ACHN (cell line): ENCODE measurements around the gene VSIG10L2.

Experiments used
- DNase-seq: peaks from one replicate; pipeline ENCODE4 v3.0.0-alpha.2; 2015
- in situ Hi-C: cut with HindIII; loops from 2 replicates; pipeline ENCODE4 v1.10.0; 2017; ENCODE audit warnings: low sequenced_read_pairs, low pct_ligation_motif_present, low pct_unique_long_range_greater_than_20kb

Gene VSIG10L2

DNA sequence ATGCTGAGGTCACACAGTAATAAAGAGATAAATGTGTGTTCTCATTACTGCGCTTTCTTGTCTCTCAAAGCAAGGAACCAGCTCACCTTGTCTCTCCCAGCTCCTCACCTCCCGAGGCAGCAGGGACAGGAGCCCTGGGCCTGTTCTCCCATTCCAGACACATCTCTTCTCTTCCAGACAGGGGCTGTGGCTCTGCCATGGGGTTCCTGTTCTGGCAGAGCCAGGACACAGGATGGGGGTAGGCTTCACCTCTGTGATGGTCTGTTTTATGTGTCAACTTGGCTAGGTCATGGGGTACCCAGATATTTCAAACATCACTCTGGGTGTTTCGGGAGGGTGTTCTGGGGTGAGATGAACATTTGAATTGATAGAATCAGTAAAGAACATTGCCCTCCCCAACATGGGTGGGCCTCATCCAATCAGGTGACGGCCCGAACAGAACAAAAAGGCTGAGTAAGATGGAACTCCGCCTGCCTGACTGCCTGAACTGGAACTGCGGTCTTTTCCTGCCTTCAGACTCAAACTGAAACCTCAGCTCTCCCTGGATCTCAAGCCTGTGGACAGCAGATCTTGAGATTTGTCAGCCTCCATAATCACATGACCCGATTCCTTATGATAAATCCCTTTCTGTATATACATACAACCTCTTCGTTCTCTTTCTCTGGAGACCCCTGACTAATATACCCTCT lies 2.0 kb upstream of the VSIG10L2 start:
- in situ Hi-C loops, result no loop called here
- no peak for DNase-seq

DNA sequence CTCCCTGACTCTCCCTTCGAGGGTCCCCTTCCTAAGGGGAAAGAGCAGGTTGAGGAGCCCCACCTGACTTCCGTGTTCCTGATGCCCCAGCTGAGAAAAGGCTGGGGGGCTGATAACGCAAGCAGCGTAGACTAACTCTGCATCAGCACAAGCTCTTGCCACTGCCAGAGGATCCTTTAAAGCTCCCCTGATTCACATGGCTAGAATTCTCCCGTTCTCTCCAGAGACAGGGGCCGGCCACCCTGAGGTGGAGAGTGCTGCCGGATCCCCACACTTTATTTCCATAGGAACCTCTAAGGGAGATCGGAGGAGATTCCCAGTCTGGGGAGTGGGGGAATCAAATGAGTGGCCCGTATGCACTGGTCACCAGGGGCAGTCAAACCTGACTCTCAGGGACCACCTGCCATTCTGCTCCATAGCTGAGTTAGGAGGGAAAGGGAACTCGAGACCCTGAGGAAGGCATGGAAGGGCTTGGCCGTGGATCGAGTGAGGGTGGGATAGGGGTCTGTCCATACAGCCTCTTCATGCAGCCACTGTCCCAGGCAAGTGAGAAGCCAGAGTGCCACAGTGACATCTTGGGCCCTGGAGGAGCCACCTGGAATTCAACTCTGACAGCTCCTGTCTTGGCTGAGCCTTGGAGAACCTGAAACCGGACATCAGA lies 1.4 kb upstream of the VSIG10L2 start:
- in situ Hi-C loops, result no loop called here

DNA sequence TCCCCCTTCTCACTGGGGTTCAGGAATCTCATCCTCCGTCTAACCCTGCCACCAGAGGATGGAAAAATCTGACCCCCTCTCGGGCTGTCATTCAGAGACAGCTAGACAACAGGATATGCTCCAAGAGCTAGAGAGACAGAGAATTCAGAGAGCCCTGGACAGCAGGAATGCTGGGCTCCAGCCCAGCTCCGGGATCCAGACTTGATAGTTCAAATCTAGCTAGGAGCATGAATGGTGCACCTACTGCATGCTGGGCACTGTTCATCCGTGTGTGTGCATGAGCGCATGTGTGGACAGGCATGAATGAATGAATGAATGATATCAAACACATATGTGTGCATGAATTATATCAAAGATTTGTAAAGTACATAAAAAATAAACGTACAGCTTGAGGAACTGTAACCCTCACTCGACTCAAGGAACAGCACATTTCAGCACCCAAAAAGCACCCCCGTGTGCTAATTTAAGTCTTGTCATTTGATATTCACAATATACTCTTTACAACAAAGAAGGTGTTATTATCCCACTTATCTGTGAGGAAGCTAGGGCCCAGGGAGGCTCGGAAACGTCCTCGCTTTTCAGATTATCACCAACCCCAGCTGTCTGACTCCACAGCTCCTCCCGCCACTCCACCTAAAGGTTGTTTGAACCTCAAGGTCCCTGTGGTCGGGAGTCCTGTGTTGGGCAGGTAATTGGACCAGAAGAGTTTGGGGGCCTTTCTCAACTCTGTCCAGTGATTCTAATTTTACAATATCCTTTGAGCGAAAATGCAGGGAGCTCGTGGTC lies 640 bp upstream of the VSIG10L2 start:
- no peak for DNase-seq
- in situ Hi-C loops, result no loop called here

More for the DNA sequence above, 1.4 kb upstream of the VSIG10L2 start:
- no peak for DNase-seq

DNA sequence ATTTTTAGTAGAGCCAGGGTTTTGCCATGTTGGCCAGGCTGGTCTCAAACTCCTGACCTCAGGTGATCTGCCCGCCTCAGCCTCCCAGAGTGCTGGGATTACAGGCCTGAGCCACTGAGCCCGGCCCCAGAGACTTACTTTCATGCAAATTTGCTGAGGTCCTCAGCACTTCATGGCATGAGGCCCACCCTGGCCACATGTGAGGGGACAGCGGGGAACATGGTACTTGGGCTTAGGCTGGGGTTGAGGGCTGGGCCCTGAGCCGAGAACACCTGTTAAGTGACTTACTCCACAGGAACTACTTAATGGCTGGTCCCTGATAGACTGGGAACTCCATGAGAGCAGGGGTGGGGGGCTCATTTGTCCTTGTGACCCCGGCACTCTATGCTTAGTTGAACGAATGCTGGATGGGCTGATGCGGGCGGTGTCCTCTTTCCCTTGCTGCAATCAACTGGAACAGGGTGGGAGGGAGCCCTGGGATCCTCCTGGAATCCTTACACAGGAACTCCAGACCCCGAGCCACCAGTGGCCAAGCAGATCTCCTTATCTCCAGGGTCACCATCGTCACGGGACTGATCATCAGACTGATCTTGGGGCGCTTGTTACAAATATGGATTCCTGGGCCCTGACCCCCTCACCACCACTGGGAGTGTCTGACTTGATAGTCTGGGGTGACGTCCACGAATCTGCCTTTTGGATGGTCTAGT lies 1.0 kb downstream of the VSIG10L2 start:
- DNase-seq, result no peak
- in situ Hi-C loops, result no loop called here

DNA sequence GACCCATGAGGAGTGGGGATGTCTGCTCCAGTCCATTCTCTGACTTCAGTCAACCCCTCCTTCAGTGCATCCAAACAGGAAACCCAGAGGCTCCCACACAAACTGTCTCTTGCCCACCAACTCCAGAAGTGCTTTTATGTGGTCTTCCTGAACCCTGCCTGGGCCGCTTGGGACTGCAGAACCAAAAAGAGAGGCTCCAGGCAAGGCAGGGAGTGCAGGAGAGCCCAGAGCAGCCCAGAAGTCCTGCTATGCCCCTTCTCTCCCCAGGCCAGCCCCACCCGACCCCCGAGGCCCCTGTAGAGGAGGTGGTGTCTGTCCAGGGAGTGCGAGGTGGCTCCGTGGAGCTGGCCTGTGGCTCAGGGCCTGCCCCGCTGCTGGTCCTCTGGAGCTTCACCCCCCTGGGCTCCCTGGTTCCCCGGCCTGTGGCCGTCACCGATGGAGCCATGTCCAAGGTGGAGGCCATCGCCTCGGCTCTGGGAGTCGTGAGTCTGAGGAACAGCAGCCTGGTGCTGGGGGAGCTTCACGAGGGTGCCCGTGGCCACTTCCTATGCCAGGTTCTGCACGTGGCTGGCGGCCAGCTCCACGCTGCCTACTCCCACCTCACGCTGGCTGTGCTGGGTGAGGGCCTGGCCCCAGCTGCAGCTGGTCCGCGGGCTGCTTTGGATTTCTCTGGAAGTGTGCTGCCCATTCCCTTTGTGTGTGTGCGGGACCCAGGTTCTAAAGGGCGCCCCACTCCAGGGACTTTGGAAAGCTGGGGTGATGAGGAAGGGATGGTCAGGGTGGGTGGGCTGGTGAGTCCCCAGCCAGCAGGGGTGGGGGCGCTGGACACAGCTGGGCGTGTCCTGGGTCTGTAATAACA lies 1.8 kb downstream of the VSIG10L2 start:
- in situ Hi-C loops, result no loop called here
- DNase-seq, result no peak

DNA sequence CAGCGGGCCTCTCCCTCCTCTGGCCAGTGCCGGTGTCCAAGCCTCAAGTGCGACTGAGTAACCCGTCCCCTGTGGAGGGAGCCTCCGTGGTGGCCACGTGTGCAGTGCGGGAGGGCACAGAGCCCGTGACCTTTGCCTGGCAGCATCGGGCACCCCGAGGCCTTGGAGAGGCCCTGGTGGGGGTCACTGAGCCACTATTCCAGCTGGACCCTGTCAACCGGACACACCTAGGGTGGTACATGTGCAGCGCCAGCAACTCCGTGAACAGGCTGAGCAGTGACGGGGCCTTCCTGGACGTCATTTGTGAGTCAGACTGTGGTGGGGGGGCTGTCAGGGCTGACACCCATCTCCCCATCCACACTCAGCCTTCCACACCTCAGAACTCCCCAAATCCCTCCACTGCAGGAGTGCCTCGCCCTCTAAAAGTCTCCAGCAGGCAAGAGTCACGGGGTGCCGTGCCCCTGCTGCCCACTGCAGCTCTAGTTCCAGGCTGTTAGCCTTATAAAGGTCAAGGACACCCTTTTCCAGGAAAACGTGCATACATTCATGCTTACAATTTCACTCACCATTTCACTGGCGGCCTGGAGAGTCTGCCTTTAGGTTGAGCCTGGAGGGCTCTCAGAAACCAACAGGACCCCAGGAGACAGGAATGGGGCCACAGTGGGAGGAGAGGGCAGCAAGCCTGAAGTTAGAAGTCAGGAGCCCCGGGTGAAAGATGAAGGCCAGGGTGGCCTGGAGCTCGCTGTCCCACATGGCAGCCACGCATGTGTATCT lies 2.6 kb downstream of the VSIG10L2 start:
- no peak for DNase-seq
- in situ Hi-C loops, result no loop called here

DNA sequence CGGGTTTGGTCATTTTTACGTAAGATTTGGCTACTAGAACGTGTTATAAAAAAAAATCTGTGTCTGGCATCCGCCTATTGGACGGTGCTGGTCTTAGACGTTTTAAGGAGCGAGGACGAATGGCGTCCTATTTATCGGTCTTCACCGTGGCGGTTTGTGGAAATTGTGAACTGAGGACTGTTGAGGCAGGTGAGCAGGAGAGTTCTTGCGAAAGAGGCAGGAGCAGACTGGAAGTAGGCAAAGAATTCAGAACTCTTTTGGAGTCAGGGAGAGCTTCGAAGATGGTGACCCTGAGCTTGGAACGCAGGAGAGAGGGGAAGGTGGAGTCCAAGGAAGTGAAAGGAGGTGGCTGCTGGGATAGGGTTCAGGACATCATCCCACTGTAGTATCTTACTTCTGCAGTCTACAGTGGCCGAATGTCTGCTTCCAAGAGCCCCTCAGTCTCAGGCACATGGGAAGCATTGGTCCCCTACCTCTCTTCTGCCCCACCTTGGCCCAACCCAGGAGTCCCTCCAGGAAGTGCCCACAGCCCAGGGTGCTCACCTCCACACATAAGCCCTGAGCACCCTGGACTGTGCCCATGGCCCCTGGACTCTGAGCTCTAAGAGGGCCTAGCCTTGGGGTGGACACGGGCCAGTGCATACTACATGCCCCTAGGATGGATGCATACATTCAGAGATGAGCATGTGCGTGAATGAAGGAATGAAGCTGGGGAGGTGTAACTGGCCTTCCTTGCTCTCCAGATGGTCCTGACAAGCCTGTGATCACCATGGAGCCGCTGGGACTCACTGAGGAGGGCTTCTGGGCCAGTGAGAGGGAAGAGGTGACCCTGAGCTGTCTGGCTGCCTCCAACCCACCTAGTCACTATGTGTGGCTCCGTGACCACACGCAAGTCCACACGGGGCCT lies 3.7 kb downstream of the VSIG10L2 start:
- DNase-seq, result no peak
- in situ Hi-C loops, result no loop called here

DNA sequence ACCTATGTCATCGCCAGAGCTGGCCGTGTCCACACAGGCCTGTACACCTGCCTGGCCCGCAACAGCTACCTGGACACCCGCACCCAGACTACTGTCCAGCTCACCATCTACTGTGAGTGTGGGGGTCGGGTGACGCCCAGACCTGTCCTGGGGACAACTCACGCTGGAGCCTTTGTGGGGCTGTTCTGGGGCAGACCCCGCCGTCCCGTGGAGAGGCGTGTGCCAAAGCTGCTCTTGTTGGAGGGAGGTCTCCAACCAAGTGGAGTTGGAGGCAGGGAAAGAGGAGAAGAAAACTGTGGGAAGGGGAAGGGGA lies 4.3 kb downstream of the VSIG10L2 start:
- in situ Hi-C loops, result no loop called here
- no peak for DNase-seq

DNA sequence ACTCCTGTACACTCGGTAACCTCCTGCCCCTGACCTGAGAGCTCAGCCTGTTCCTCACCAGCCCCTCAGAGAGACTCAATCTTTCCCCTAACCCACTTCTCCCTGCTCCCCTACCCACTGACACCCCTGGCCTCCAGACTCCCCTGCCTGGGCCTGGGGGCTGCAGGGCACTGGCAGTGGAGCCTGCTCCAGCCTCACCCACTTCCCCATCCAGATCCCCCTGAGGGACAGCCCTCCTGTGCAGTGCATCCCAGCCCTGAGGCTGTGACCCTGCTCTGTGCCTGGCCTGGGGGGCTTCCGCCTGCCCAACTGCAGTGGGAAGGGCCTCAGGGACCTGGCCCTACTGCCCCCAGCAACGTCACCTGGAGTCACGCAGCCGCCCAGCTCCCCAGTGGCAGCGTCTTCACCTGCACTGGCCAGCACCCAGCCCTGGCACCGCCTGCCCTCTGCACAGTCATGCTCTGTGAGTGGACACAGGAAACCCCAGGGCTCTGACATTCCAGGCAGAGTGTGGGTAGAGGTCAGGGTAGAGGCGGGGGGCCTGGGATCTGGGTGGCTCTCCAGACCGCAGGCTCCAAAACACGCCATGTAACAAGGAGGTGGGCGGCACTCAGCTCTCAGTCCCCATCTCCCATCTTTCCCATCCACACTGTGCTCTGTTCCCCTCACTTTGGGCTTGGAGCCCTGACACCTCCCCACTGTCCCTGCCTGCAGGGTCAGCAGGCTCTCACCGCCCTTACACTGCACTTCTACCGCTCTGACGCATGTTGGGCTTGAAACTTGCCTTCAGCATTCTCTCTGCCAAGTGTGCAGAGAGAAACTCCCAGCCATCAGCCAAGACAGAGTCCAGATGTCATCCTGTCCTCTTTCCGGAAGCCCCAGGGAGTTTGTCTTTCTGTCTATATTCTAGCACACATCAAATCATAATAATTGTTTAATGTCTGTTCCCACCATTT lies 5.1 kb downstream of the VSIG10L2 start:
- in situ Hi-C loops, result no loop called here
- no peak for DNase-seq

DNA sequence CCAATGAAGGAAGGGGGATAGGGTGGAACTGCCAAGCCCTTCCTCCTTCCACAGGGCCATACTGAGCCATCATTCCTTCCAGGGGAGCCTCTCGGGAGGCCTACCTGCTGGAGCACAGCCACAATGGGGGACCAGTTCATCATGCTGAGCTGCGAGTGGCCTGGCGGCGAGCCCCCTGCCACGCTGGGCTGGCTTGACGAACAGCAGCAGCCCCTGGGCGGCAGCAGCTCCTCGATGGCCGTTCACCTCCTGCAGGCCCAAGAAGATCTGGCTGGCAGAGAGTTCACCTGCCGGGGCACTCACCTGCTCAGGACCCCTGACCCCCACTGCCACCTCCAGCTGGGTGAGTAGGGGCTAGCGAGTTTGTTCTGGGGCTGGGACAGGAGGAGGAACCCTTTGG lies 5.9 kb downstream of the VSIG10L2 start:
- in situ Hi-C loops, result no loop called here
- no peak for DNase-seq

DNA sequence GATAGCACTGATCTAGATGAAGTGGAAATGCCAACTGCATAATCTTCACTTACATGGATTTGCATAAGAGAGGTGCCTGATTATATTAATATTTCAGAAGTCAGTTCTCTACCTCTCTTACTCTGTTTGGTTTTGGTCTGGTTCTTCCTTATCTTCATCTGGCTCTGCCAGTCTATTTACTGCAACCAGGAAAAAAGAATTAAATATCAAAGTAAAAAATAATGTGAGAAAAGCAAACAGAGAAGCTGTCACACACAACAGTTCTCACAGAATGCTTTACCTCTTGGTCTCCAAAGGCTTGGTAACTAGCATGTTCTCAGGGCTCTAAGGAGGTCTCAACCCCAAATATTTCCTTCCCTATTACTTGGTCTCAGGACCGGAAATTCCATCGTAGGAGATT lies 6.7 kb downstream of the VSIG10L2 start:
- no peak for DNase-seq
- in situ Hi-C loops, result no loop called here

DNA sequence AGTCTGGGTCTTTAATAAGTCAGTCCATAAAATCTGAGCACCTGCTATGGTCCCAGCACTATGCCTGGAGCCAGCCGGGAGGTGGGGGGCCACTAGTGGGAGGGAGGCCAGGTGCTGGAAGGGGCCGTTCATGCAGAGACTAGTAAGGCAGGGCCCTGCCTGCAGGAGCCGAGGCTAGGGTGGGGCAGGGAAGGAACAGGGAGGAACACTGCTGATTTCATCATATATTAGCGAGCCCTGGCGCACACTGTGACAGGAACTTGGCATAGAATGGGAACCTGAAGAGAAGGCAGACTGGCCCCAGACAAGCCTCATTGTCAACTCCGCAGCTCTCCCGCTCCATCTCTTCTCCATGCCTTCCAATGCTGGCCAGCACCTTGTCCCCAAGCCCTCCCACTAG lies 7.1 kb downstream of the VSIG10L2 start:
- DNase-seq, result no peak
- in situ Hi-C loops, result no loop called here

DNA sequence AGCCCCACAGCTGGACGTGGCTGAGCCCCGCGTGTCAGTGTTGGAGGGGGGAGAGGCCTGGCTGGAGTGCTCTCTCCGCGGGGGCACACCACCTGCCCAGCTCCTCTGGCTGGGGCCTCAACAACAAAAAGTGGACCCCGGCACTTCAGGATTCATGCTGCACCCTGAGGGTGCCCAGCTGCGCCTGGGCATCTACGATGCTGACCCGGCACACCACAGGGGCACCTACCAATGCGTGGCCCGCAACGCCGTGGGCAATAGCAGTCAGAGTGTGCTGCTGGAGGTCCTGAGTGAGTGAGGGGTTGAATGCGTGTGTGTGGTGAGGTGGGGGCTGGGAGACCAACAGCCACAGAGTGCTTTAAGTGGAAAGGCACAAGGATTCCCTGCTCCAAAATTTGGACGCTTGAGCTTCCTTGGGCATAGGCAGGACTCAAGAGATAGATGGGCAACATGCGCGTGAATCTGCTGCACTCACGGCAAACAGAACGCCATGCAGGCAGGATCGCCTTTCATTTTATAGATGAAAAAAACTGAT lies 7.6 kb downstream of the VSIG10L2 start:
- DNase-seq, result no peak
- in situ Hi-C loops, result no loop called here

DNA sequence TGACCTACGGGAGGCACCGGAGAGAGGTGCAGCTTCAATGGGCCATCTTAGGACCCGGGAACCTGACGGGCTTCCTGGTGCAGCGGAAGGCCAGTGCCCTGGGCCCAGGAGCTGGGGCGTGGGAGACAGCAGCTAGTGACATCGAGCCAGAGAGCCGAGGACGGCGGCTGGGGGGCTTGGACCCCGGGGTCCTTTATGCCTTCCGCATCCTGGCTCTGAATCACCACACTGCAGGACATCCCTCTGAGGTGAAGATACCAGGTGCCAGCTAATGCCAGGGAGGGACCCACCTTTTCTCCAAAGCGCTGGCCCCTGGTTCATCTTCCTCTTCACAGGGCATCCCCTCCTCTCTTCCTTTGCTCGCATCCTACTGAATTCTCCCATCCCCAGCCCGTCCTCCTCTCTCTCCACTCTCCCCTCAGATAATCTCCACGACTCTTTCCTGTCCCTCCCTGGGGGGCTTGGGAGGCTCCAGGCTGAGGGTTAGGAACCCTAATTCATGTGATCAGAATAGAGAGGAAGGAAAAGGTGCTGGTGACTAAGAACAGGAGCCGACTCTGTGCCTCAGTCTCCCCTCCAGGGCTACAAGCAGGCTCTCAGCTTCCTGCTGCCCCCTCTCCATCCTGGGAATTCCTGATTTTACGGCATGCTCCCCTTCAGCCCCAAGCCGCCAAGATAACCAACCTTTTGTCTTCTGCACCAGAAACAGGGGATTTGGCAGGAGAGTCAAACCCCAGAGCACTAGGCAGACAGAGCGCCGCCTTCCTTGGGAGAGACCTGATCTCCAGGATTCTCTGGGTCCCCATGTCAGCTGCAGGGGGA lies 8.5 kb downstream of the VSIG10L2 start:
- in situ Hi-C loops, result no loop called here
- DNase-seq, result no peak
